Brain pericyte (primary cell): ENCODE results near the gene CDH7.

ENCODE experiments used
- DNase-seq: peaks from one replicate; pipeline ENCODE4 v3.0.0-alpha.2; 2012; ENCODE audit warnings: low read depth, low spot score

The CDH7 gene, protein sequence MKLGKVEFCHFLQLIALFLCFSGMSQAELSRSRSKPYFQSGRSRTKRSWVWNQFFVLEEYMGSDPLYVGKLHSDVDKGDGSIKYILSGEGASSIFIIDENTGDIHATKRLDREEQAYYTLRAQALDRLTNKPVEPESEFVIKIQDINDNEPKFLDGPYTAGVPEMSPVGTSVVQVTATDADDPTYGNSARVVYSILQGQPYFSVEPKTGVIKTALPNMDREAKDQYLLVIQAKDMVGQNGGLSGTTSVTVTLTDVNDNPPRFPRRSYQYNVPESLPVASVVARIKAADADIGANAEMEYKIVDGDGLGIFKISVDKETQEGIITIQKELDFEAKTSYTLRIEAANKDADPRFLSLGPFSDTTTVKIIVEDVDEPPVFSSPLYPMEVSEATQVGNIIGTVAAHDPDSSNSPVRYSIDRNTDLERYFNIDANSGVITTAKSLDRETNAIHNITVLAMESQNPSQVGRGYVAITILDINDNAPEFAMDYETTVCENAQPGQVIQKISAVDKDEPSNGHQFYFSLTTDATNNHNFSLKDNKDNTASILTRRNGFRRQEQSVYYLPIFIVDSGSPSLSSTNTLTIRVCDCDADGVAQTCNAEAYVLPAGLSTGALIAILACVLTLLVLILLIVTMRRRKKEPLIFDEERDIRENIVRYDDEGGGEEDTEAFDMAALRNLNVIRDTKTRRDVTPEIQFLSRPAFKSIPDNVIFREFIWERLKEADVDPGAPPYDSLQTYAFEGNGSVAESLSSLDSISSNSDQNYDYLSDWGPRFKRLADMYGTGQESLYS

DNA sequence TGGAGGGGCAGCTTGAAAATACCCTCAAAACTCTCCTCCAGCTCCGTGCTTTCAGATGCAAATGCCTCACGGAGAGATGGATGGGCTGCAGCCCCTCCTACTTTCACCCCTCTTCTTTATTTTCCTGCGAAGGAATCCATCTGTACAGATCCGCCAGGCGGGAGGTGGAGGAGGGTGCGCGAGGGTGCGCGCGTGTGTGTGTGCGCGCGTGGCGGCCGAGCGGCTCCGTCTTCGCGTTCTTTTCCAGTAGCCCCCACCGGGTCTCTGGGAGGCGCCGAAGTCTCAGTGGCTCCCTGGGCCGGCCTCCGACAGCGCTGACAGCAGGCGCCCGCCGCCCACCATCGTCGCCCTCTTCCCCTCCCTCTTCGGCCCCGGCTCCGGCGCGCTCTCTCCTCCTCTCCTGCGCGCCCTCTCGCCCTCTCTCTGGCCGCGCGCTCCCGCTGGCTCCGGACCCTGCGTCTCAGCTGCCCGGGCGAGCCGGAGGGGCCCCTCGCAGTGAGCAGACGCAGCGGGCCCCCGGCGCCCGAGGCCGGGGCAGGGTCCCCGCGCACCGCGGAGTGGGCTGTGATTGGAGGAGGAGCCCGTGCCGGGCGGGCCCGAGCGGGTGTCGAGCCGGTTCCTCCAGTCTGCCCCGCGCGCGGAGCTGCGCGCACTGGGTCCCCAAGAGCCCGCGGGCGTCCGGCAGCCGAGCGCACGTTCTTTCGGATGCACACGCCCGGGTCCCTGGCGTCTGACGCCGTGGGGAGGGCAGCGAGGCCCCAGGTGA lies at the start of gene CDH7:
CDH7 (plus strand) TSS at position 624 of the 766 bp plus-strand sequence. CDS start 11,831 bp downstream, outside the sequence.
- DNase-seq, result no peak

DNA sequence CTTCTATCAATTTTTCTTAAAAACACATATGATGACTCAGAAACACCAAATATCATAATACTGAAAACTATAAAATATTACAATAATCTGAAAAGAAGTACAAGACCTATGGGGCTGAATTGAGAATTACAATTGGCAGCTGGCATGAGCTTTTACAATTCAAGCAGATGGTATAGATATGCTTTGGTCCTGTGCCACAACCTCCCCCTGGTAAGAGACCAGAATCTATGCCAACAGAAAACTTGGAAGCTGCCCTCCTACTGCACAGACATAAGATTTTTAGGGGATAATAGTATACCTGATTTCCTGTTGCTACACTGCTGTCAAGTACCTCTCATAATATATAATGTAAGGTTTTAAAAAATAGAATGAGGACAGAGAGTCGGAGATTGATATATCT lies 46.8 kb upstream of the CDH7 start:
- DNase-seq, result no peak

DNA sequence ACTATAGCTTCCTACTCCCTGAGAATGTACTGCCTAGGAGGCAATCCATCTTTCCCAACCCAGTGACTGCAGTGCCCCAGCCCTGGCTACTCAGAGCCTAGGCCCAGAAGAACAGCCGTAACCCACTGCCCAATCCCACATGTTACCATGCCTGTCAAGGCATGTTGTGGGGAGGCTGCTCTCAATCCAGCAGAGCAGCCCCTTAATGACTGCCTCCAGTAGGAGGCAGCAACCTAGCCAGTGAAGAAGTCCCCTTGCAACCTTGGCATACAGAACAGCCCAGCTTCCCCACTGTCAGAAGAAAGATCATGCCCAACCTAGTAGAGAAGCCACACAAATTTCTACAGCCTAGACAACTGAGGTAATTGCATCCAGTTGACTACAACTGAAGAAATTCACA lies 44.2 kb upstream of the CDH7 start:
- DNase-seq, result no peak

GRCh38 chr18:65711493-65711892 lies 39.3 kb upstream of the CDH7 start:
- DNase-seq, result no peak

- DNase-seq, result no peak
These were observed 29.2 kb upstream of the CDH7 start for GRCh38 chr18:65721619-65722018.

- no peak for DNase-seq
These were observed 25.4 kb upstream of the CDH7 start for GRCh38 chr18:65725251-65726050.

GRCh38 chr18:65735155-65735554 lies 15.7 kb upstream of the CDH7 start:
- no peak for DNase-seq

DNA sequence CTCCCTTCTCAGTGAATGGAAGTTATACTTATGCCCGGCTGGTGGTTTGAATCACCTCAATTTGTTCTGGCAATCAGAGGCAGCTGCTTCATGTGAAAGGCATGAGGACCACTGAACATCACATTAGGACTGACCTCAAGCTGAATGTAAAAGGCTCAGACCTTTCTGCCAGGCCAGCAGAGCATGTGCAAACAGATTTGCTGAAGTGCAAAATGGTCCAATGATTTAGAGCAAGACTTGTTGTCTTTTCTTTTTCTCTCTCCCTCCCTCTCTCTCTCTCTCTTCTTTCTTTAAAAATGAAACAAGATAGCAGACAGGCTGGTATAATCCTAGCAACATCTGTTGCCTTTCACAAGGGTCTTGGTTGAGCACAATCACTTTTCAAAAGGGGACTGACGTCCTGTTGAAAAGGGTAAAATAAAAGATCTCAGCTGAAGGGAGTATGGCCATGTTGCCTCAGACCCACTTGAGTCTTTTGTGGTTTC lies 13.3 kb upstream of the CDH7 start:
- DNase-seq, result no peak

DNA sequence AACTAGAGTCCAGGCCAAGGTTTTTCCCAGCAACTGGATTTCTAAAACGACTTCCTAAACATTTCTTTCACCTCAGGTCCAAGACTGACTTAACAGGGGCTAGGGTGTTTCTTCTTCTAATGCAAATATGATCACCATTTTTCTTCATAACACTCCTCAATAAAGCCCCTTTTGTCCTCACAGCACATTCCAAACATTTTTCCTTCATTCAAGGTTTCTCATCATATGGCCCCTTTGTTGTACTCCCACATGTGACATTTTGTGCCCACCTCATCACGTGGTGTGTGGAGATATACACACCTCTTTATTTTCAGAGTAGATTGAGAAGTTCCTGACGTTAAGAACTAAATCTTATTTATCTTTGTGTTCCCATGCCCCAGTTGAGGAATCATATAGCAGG lies 3.9 kb upstream of the CDH7 start:
- no peak for DNase-seq

DNA sequence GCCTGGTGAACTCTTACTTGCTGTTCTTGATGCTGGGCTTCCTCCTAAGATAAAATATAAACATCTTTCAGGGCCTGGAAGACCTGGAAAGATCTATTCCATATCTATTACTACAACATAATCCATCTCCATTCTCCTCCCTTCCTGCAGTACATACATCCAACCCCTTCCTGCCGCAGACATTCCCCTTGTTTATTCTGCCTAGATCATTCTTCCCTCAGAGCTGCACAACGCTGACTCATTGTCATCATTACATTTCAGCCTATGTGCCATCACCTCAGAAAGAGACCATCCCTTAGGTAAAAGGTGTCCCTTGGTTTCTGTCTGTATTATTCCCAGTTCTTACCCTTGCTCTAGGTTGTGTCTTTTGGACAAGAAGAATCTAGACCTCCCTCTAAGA lies 2.5 kb upstream of the CDH7 start:
- DNase-seq, result no peak

GRCh38 chr18:65749841-65750240 lies 971 bp upstream of the CDH7 start:
- DNase-seq, result no peak

DNA sequence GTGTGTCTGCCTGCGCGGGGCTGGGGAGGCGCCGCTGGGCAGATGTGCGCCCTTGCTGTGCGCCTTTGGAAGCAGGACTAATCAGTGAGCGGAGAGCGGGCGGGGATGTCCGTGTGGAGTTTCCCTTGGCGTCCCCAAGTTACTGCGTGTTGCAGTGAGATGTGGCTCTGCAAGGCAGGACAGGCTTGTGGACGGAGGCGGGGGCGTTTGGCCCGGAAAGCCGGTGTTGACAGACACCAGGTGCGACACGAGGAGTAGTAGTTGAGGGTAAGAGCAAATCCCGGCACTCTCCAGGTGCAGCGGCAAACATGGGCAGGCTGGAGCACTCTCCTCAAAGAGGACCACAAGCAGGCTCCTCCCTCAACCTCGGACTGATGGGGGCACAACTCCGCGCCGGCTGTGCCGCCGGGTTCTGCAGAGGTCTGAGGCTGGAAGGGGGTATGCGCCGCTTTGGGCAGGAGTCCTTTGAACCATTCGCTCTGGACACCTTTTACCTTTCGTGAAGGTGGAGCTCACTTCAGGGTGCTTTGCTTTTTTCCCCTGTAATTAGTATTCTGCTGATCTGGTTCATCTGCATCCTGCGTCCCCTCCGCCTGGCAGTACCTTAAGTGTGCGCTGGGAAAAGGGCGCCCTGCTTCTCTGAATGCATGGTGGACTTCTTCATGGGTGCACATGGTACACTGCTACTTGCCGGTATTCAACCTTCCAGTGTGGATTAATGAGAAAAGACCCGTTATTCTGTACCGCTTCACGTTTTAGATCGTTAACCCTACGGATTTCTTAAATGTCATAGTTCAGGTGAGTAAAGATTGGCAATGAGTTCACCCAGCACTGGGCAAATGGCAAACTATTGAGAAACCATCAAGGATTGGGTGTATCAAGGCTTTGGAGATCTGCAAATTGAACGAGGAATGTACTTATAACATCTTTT lies 608 bp downstream of the CDH7 start:
- DNase-seq, result no peak

DNA sequence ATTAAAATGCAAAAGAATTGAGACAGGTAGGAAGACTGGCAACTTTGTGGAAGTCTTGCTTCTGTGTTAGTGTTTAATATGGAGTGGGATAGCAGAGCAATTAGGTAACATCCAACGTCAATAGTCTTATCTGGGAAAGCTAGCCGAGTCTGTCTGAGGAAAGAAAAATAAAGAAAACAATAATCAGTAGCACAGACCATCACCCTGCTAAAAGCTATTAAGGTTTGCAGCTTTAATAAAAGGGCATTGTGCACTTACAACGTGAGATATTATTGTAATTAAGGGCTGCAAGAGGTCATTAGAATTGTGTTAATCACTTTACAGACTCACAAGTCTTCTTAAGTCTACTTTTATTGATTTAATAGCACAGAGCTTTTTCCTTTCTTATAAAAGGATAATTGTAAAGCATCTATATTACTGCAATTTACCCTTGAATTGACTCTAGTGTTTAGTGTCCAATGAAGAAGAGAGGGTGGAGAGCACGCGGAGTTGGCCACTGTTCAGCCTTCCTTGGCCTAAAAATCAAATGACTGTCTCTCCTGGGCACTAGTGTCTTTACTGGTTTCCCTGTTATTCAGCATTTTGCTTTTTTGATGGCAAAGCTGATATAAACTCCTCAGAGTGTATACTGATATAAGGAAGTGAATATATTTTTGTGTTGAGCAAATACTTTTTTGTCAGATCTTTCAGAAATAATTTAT lies 2.0 kb downstream of the CDH7 start:
- no peak for DNase-seq

GRCh38 chr18:65753520-65753919 lies 2.7 kb downstream of the CDH7 start:
- DNase-seq, result no peak

- no peak for DNase-seq
These were observed 3.3 kb downstream of the CDH7 start for GRCh38 chr18:65754121-65754520.

DNA sequence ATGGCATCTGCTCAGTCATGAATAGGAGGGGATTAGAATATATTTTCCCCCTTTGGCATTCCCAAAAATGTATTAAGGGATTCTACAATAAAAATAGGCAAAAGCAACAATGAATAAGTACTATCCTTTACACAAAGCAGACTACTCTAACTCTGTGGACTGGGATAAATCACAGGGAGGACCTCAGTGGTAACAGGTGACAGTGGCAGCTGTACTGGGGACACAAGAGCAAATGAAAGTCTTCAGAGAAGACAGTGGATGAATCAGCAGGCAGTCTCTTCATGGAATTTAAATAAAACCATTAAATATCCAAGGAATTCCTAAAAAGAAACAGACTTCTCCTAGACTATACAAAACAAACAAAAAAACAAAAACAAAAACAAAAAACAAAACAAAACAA lies 4.8 kb downstream of the CDH7 start:
- DNase-seq, result no peak

GRCh38 chr18:65760457-65760856 lies 9.6 kb downstream of the CDH7 start:
- no peak for DNase-seq

- no peak for DNase-seq
These were observed 11.0 kb downstream of the CDH7 start for GRCh38 chr18:65761636-65762295.

DNA sequence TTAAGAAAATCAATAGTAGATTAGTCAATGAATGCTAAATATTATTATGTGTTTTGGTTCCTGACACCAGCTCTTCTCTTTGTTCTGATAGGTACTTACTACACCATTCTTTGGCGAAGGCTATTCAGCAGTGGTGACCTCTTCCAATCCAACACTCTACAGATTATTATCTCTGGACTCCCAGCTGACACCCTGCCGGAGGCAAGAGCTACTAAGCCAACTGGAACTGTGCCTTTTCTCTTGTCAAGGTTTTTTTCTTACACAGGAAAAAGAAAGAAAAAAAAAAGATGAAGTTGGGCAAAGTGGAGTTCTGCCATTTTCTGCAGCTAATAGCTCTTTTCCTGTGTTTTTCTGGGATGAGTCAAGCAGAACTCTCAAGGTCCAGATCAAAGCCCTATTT lies 11.7 kb downstream of the CDH7 start:
- no peak for DNase-seq
